Spleen (tissue), 11 donors: ENCODE data around the gene CDC42SE1. TPM values are rescaled to one million over a fixed set of nuclear protein-coding genes. Genes with fewer than 3 reads are reported as not detected.

Source experiments
- DNase-seq: peaks from one replicate; pipeline ENCODE4 v3.0.0-alpha.2; 2020
- H3K27ac ChIP-seq, 8 donors: fragments of 200-600 bp; sonication (generic) in 7 of 8; 1 replicate in 4 of 8; 2 replicates in 4 of 8; pipeline versions ENCODE4 v1.5.0 to v1.8.0; 2016 to 2021; ENCODE audit warnings: inconsistent platforms in 4 of 8, mild to moderate bottlenecking in 4 of 8, moderate library complexity in 1 of 8
- H3K27me3 ChIP-seq, 7 donors: fragments of 200-600 bp; sonication (generic) in 6 of 7; replicated peaks in 1 of 7; 1 replicate in 4 of 7; 2 replicates in 3 of 7; pipeline versions ENCODE4 v1.5.0 to v1.8.0; 2016 to 2021; ENCODE audit warnings: inconsistent platforms in 3 of 7, mild to moderate bottlenecking in 1 of 7
- H3K36me3 ChIP-seq, 6 donors: fragments of 200-600 bp; sonication (generic) in 5 of 6; 1 replicate in 4 of 6; 2 replicates in 2 of 6; pipeline versions ENCODE4 v1.5.0 to v1.8.0; 2016 to 2021; ENCODE audit warnings: inconsistent platforms in 2 of 6
- H3K4me1 ChIP-seq, 6 donors: fragments of 200-600 bp; sonication (generic) in 5 of 6; 1 replicate in 3 of 6; 2 replicates in 3 of 6; pipeline versions ENCODE4 v1.5.0 to v1.8.0; 2016 to 2021; ENCODE audit warnings: inconsistent platforms in 3 of 6
- H3K4me3 ChIP-seq, 8 donors: fragments of 200-600 bp; sonication (generic) in 7 of 8; 1 replicate in 4 of 8; 2 replicates in 4 of 8; pipeline versions ENCODE4 v1.5.0 to v1.8.0; 2016 to 2021; ENCODE audit warnings: inconsistent platforms in 4 of 8, mild to moderate bottlenecking in 4 of 8, moderate library complexity in 2 of 8
- H3K9me3 ChIP-seq, 8 donors: fragments of 200-600 bp; sonication (generic) in 7 of 8; 1 replicate in 4 of 8; 2 replicates in 4 of 8; pipeline versions ENCODE4 v1.5.0 to v1.8.0; 2016 to 2021; ENCODE audit warnings: inconsistent platforms in 4 of 8
- CTCF ChIP-seq, 11 experiments: fragments of 200-600 bp in 7 of 11; fragments of 450-650 bp in 4 of 11; sonication (generic) in 4 of 11; IDR thresholded peaks in 8 of 11; conservative IDR thresholded peaks in 3 of 11; 1 replicate in 7 of 11; 2 replicates in 4 of 11; pipeline versions ENCODE4 v1.4.0 to v1.8.0; 2016 to 2021; ENCODE audit warnings: antibody characterized with exemption in 11 of 11, inconsistent platforms in 4 of 11, mild to moderate bottlenecking in 1 of 11
- POLR2A ChIP-seq, 3 donors: fragments of 450-650 bp; IDR thresholded peaks; one replicate each; pipeline ENCODE4 v1.5.1; 2017; ENCODE audit warnings: antibody characterized with exemption in 3 of 3, mild to moderate bottlenecking in 1 of 3
- POLR2AphosphoS5 ChIP-seq, 3 donors: sonication (generic); formaldehyde crosslinking; IDR thresholded peaks; one replicate each; pipeline ENCODE4 v1.5.1; 2017; ENCODE audit warnings: antibody characterized with exemption in 3 of 3
- WGBS, 5 donors: extraction: QIAGEN DNeasy Blood & Tissue Kit in 3 of 5; methylation state at CpG; one replicate each; pipeline versions ENCODE4 v1.1.5 to v1.1.7; 2013 to 2018; 5-methylcytosine and 5-hydroxymethylcytosine counted together
- intact Hi-C: fragments of 100-400 bp; cut with DNase I; formaldehyde crosslinking; loops from one replicate; pipeline ENCODE4 v1.15.0; 2023; ENCODE audit warnings: low total_unique reads
- polyA plus RNA-seq, 3 donors: library from polyadenylated mRNA; stranded (reverse); fragments of 200-250 nt; gene quantifications; one replicate each; pipeline ENCODE4 v1.2.1, GENCODE V29; 2013
- total RNA-seq, 7 donors: library from RNA; depleted of rRNA in 3 of 7; stranded (reverse); fragments of >200 nt in 3 of 7; fragmentation: NEBNext Ultra II Directional in 4 of 7; extraction: Animal tissue kit (Norgen Biotek cat#: 25700) in 4 of 7; gene quantifications; one replicate each; pipeline versions ENCODE4 v1.1.0 to v1.2.1, GENCODE V29; 2016 to 2021
- donor health status: healthy with polysubstance abuse.
- donor health status: DM: no; HTN: no; CAD: no; lungs with moderate emphysema.
- donor health status: DM: no; HTN: no; CAD: no.
- donor health status: Bipolar disorder and iron deficiency.
- donor health status: healthy.
- donor health status: DM: no; HTN: no; CAD: no.
- donor health status: DM: yes; HTN: yes; CAD: no.

CDC42SE1 gene
- total and polyA plus RNA-seq, 10 donors, result 57.0 to 245 (median 188) TPM

- DNase-seq, result peak; percentile 88
- Histone ChIP-seq H3K27ac (peak within 1 kb of the TSS; percentile 84 to 95 (median 90)), H3K9me3 (no peaks in the 10 kb centered on the region), H3K36me3 (peaks cover 0 to 12% (median 0%) of the 10 kb centered on the region in 6 donors), H3K4me1 (peaks cover 44 to 100% (median 88%) of the 10 kb centered on the region in 6 donors), H3K4me3 (peak within 1 kb of the TSS; percentile 53 to 87 (median 61)), H3K27me3 (no peaks in the 10 kb centered on the region)
- intact Hi-C loops, result no loop called here
- TF ChIP-seq POLR2AphosphoS5 (IDR thresholded peaks at IDR 0.05) (peak; percentile 48 to 90 (median 69)), POLR2A (IDR thresholded peaks at IDR 0.05) (peak in 1 of 3 donors; percentile 67), CTCF (IDR thresholded peaks at IDR 0.05 in 8 of 11, conservative IDR thresholded peaks at IDR 0.05 in 3 of 11) (peak in 9 of 11 experiments; percentile 33 to 63 (median 44))
- 3 to 6% (median 5%) methylated on average over 18 of the region's 18 CpGs for WGBS, 5 donors
These were observed 52.9 kb downstream of the CDC42SE1 start, which contains the start of gene MINDY1 for GRCh38 chr1:151006327-151007052. Gene MINDY1 (minus strand): TSS chr1:151006902. CDS start chr1:151002617, 4,285 bp downstream.

GRCh38 chr1:151005729-151006319, 53.6 kb downstream of the CDC42SE1 start:
- intact Hi-C loops, result no loop called here
- no peak for DNase-seq
- H3K4me1 ChIP-seq, result peaks cover 44 to 100% (median 84%) of the 10 kb centered on the region in 6 donors
- no peaks in the 10 kb centered on the region for H3K27me3 ChIP-seq
- peaks cover 0 to 18% (median 0%) of the 10 kb centered on the region in 6 donors for H3K36me3 ChIP-seq
- 28 to 38% (median 31%) methylated on average over 4 of the region's 4 CpGs for whole genome bisulfite sequencing, 5 donors
- peak overlapping the region; percentile 84 to 95 (median 90) for H3K27ac ChIP-seq
- TF ChIP-seq POLR2AphosphoS5 (IDR thresholded peaks at IDR 0.05) (no peak), POLR2A (IDR thresholded peaks at IDR 0.05) (no peak), CTCF (IDR thresholded peaks at IDR 0.05 in 8 of 11, conservative IDR thresholded peaks at IDR 0.05 in 3 of 11) (no peak)
- no peaks in the 10 kb centered on the region for H3K9me3 ChIP-seq
- peak overlapping the region; percentile 52 to 87 (median 57) for H3K4me3 ChIP-seq

GRCh38 chr1:151003180-151003579, 56.2 kb downstream of the CDC42SE1 start:
- intact Hi-C loops, result no loop called here
- H3K4me1 ChIP-seq, result peaks cover 39 to 97% (median 75%) of the 10 kb centered on the region in 6 donors

GRCh38 chr1:151002611-151003010, 56.8 kb downstream of the CDC42SE1 start:
- WGBS, 5 donors, result 53 to 75% (median 68%) methylated on average over 2 of the region's 2 CpGs
- Histone ChIP-seq H3K9me3 (no peaks in the 10 kb centered on the region), H3K36me3 (peaks cover 0 to 50% (median 18%) of the 10 kb centered on the region in 6 donors), H3K4me3 (peak overlapping the region in 3 of 8 donors; percentile 57 to 87 (median 58)), H3K27ac (peak overlapping the region in 7 of 8 donors; percentile 64 to 95 (median 86)), H3K27me3 (no peaks in the 10 kb centered on the region), H3K4me1 (peaks cover 35 to 92% (median 70%) of the 10 kb centered on the region in 6 donors)
- DNase-seq, result no peak
- TF ChIP-seq CTCF (IDR thresholded peaks at IDR 0.05 in 8 of 11, conservative IDR thresholded peaks at IDR 0.05 in 3 of 11), result no peak
- TF ChIP-seq POLR2AphosphoS5 (IDR thresholded peaks at IDR 0.05), result no peak
- TF ChIP-seq POLR2A (IDR thresholded peaks at IDR 0.05), result no peak
- intact Hi-C loops, result no loop called here

More at GRCh38 chr1:151003180-151003579, 56.2 kb downstream of the CDC42SE1 start:
- peak overlapping the region in 7 of 8 donors; percentile 64 to 95 (median 86) for H3K27ac ChIP-seq
- H3K9me3 ChIP-seq, result no peaks in the 10 kb centered on the region
- no peak for DNase-seq
- H3K4me3 ChIP-seq, result peak overlapping the region in 6 of 8 donors; percentile 12 to 87 (median 39)
- peaks cover 0 to 45% (median 13%) of the 10 kb centered on the region in 6 donors for H3K36me3 ChIP-seq
- TF ChIP-seq POLR2AphosphoS5 (IDR thresholded peaks at IDR 0.05) (peak in 1 of 3 donors; percentile 32), POLR2A (IDR thresholded peaks at IDR 0.05) (no peak)
- no peaks in the 10 kb centered on the region for H3K27me3 ChIP-seq
